ENCODE data around the gene RRP36.

The RRP36 gene

GRCh38 chr6:43060034-43060754 is 38.8 kb downstream of the RRP36 start:
- DNase-seq (ENCODE audit: low read depth, low spot score) = no peak
- POLR2A ChIA-PET = interaction anchor here (0.7 to 1.8 kb wide), 3 partner anchors 84 to 123 kb away, joined by 3 to 7 read pairs (median 7); no protein-coding TSS in a partner anchor
- no peak for TF ChIP-seq CTCF (IDR thresholded peaks at IDR 0.05; ENCODE audit: insufficient read depth, low read length, missing control alignments)
- CTCF ChIA-PET = interaction anchor here (1.0 to 5.1 kb wide), 4 partner anchors 10 to 84 kb away, joined by 3 to 39 read pairs (median 20); no protein-coding TSS in a partner anchor
- H3K4me3 ChIP-seq (ENCODE audit: low read depth, low read length) = peak overlapping the region; percentile 80

GRCh38 chr6:43060755-43061633 is 39.6 kb downstream of the RRP36 start:
- POLR2A ChIA-PET = interaction anchor here (0.7 to 1.8 kb wide), 2 partner anchors 109 to 122 kb away, joined by 3 to 7 read pairs; no protein-coding TSS in a partner anchor
- peak overlapping the region; percentile 80 for H3K4me3 ChIP-seq (ENCODE audit: low read depth, low read length)
- no peak for TF ChIP-seq CTCF (IDR thresholded peaks at IDR 0.05; ENCODE audit: insufficient read depth, low read length, missing control alignments)
- no peak for DNase-seq (ENCODE audit: low read depth, low spot score)
- CTCF ChIA-PET = interaction anchor here (1.0 to 5.1 kb wide), 4 partner anchors 9 to 83 kb away, joined by 3 to 39 read pairs (median 20); no protein-coding TSS in a partner anchor

GRCh38 chr6:43061861-43062260 is 40.4 kb downstream of the RRP36 start:
- H3K4me3 ChIP-seq (ENCODE audit: low read depth, low read length) = no peak overlapping the region
- ChIA-PET CTCF (interaction anchor here (1.9 to 5.1 kb wide), 3 partner anchors 9 to 82 kb away, joined by 7 to 39 read pairs (median 33); no protein-coding TSS in a partner anchor), POLR2A (no interaction called here)
- DNase-seq (ENCODE audit: low read depth, low spot score) = no peak
- no peak for TF ChIP-seq CTCF (IDR thresholded peaks at IDR 0.05; ENCODE audit: insufficient read depth, low read length, missing control alignments)

- TF ChIP-seq CTCF (IDR thresholded peaks at IDR 0.05; ENCODE audit: insufficient read depth, low read length, missing control alignments) = no peak
- no peak overlapping the region for H3K4me3 ChIP-seq (ENCODE audit: low read depth, low read length)
- ChIA-PET POLR2A (no interaction called here), CTCF (interaction anchor here (1.2 to 4.0 kb wide), 2 partner anchors 67 to 83 kb away, joined by 3 to 43 read pairs; no protein-coding TSS in a partner anchor)
- no peak for DNase-seq (ENCODE audit: low read depth, low spot score)
Observed at GRCh38 chr6:43062818-43063217, 41.4 kb downstream of the RRP36 start.

GRCh38 chr6:43070028-43070632 is 48.7 kb downstream of the RRP36 start:
- H3K4me3 ChIP-seq (ENCODE audit: low read depth, low read length) = no peak overlapping the region
- ChIA-PET POLR2A (no interaction called here), CTCF (interaction anchor here (0.7 to 9.7 kb wide), 15 partner anchors 10 to 273 kb away, joined by 3 to 183 read pairs (median 3); partner anchors contain the start of genes KLC4 and MRPL2)
- DNase-seq (ENCODE audit: low read depth, low spot score) = no peak
- TF ChIP-seq CTCF (IDR thresholded peaks at IDR 0.05; ENCODE audit: insufficient read depth, low read length, missing control alignments) = peak; percentile 44

All from AG04449 (cell line).